T-helper 1 cell treated with Interleukin-12 subunit alpha and Interleukin-12 subunit beta and Interleukin-4 antibody, amounts not matched to agents 30 ng/mL and 1 ng/mL, for 36 hours (primary cell): ENCODE results near the gene SCEL. TPM values are rescaled to one million over a fixed set of nuclear protein-coding genes. Genes with fewer than 3 reads are reported as not detected.
"Not testable (repeated sequence)": the region's sequence is repeated elsewhere in the genome, so short reads cannot be mapped to it uniquely, and the experiment has no call there.

Experiments
- intact Hi-C: fragments of 100-400 bp; cut with micrococcal nuclease; formaldehyde crosslinking; loops from one replicate; pipeline ENCODE4 v1.15.1; 2024
- total RNA-seq: library from RNA; stranded (reverse); gene quantifications from 2 replicates; pipeline ENCODE4 v1.2.3, GENCODE V29; 2022

Gene SCEL
- total RNA-seq, 1 donor from 2014 or later, result not detected

- intact Hi-C loops, result no loop called here
Observed at GRCh38 chr13:77660841-77661250, 125.3 kb downstream of the SCEL start.

GRCh38 chr13:77662301-77662700 is 126.8 kb downstream of the SCEL start:
- intact Hi-C loops, result not testable (repeated sequence)

- intact Hi-C loops, result not testable (repeated sequence)
Observed at GRCh38 chr13:77662831-77663230, 127.3 kb downstream of the SCEL start.

GRCh38 chr13:77674852-77675251 is 139.3 kb downstream of the SCEL start:
- intact Hi-C loops, result no loop called here

- intact Hi-C loops, result no loop called here
Observed at GRCh38 chr13:77678691-77679235, 143.3 kb downstream of the SCEL start.

GRCh38 chr13:77687799-77688198 is 152.3 kb downstream of the SCEL start:
- intact Hi-C loops, result no loop called here

GRCh38 chr13:77691871-77692270 is 156.4 kb downstream of the SCEL start:
- intact Hi-C loops, result loop anchor here (10.0 kb wide), 3 partner anchors 333 to 1793 kb away; partner anchors contain the start of gene NDFIP2

DNA sequence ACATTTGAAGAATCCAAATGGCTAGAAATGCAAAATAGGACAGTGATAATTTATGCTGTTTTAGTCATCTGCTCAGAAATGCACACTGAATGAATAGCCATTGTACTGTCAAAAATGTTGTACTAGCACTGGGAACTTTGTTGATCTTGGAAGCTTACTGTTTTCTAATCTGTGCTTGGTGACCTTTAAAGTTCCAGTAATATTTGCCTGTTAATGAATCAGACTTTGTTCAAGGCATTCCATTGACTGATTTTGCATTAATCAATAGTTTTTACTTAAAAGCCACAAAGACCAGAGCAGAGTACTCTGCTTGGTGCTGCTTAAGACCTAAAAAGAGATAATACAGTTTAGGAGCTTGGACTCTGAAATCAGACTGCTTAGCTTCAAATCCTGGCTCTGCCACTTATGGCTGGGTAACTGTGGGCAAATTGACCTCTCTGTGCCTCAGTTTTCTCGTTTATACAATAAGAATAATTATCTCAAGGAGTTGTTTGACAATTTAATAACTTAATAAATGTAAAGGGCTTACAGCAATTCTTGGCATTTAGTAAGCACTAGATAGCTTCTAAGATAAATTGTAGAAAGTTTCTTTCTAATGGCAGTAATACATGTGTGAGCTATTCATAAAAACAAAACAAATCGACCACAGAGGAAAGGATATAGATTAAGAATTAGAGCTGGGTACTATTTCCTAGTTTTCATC is 157.4 kb downstream of the SCEL start:
- intact Hi-C loops, result loop anchor here (10.0 kb wide), 3 partner anchors 332 to 1792 kb away; partner anchors contain the start of gene NDFIP2

- intact Hi-C loops, result loop anchor here (10.0 kb wide), 3 partner anchors 331 to 1791 kb away; partner anchors contain the start of gene NDFIP2
Observed at GRCh38 chr13:77693449-77693940, 158.0 kb downstream of the SCEL start.

Other genes starting within 250 kb of the SCEL start
- 113 and 119 TPM in 2 replicates for gene MYCBP2, start 208.6 kb upstream of the SCEL start, total RNA-seq
- gene SLAIN1, start 162.0 kb downstream of the SCEL start, total RNA-seq, result 48.0 and 48.6 TPM in 2 replicates